CD4-positive, alpha-beta T cell treated with Interleukin-2 at 100 ng/mL for 4 hours (primary cell): ENCODE measurements around the gene IL17B.

Experiments used
- DNase-seq: peaks from one replicate; pipeline ENCODE4 v3.0.0-alpha.2; 2020; ENCODE audit warnings: low spot score

Gene IL17B

DNA sequence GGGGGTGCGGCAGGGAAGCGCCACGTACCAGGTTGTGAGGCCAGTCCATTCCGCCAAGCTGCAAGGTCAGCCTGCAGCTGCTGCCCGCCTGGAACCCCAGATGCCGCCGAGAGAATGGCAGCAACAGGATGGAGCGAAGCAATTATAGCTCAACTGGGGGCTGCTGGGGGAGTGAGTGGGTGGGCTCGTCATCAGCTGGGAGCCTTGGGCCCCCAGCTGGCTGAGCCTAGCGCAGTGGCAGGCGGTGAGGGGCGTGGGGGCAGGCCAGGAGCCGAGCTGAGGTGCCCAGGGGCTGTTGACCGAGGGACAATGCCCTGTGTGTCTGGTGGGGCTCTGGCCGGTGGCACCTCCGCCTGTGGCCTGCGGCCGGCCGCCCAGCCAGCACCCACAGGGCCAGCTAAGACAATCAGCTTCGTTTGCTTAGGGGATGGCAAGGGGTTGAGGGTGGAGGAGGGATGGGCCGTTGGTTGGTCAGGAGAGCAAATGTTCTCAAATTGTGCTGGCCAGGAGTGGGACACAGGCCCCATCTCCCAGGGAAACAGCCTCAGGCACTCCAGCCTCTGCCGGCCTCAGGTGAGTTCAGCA, at the start of gene IL17B:
IL17B (minus strand) TSS at position 116 of the 585 bp plus-strand sequence; CDS start at position 49, 67 bp downstream.
- no peak for DNase-seq

GRCh38 chr5:149428032-149428431, 48.9 kb upstream of the IL17B start:
- DNase-seq = no peak

- no peak for DNase-seq
These were observed 48.3 kb upstream of the IL17B start for GRCh38 chr5:149427374-149427773.

GRCh38 chr5:149426931-149427330, 47.8 kb upstream of the IL17B start:
- no peak for DNase-seq

DNA sequence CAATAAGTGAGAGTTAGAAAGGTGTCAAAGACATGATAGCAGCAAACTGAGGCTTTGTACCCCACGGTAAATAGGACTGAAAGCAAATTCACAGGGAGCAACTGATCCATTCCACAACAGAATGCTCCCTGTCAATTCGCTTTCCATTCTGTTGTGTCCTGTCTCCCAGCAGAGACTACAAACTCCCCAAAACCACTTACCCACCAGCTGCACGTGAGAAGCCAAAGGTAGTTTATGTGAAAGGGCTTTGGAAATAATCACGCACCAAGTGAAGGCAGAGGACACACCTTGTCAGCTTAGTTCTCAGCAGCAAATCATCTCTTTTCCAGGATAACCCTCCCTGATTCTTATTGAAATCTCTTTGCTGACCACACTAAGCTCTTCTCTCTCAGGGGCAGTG, 46.6 kb upstream of the IL17B start:
- no peak for DNase-seq

GRCh38 chr5:149424371-149425315, 45.6 kb upstream of the IL17B start:
- DNase-seq = no peak

GRCh38 chr5:149423794-149424268, 44.7 kb upstream of the IL17B start:
- DNase-seq = no peak

DNA sequence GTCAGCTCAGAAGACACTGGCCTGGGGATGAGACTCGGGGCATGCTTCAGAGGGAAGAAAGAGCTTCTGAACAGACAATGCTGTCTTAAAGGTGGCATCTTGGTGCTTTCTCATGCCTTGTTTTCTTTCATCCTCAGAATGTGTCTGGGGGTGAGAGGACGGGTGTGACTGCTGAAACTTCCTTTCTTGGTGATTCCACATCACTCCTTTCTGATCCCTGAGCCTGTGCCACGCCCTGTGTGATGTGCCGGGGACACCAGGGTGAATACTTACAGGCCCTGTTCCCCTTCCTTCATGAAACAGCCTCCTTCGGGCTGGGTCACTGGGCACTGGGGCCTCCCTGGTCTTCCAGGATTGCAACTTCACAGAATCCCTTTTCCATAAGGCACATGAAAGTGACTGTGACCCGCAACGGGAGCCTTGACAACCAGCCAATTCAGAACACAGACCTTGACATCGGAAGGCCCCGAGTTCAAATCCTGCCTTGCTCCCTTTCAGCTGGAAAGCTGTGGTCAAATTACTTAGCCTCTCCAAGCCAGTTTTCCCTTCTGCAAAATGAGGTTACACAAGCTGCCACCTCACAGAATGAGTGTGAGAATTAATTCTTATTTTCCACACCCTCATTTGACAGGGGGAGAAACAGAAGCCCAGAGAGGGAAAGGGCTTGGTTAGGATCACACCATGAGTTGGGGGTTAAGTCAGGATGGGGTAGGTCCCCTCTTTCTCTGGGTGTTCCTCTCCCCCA, 44.1 kb upstream of the IL17B start:
- DNase-seq = no peak

DNA sequence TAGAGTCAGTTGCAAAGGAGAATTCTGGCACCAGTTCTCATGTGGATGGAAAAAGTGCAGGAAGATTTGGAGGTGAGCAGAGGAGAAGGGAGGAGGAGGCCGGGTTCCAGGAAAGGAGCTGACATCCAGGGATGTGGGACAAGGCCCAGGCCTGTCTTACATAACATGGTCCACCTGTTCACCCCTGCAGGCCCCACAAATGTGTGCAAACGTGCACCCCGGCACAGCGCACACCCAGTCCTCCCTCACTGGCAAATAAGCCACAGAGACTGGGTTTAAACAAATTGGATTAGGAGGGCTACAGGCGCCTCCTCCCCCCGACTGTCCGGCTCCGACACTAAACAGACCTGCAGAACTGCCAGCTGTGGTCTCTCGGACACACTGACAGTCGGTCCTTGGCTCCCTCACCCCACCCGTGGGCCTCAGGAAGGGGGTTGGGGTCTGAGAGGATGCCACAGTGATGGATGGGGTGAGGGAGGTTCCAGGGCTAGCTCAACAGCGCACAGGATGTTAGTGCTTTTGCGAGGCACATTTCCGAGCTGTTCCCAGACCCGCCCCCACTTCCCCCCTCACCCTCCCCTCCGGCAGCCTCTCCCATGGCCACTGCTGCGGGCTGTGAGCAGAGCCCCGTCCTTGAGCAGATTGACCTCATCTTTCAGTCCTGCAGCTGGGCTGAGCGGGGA, 43.4 kb upstream of the IL17B start:
- no peak for DNase-seq

DNA sequence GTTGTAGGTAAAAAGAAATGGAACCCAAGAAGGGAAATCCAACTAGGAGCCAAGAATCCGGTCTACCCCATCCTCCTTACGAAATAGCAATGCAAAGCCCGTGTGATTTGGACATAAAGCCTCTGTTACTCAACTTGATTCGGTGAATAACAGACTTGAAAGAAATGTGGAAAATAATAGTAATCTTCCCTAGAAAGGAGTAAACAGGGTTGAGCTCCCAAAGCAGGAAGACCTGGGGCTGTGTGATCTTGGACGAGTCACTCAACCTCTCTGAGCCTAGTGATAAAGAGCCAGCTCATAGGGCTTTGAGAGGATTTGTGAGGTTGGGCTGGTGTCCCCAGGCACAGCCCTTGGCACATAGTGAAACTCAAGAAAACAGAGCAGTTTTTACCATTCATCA, 42.7 kb upstream of the IL17B start:
- no peak for DNase-seq

- no peak for DNase-seq
These were observed 42.2 kb upstream of the IL17B start for GRCh38 chr5:149421372-149421685.

DNA sequence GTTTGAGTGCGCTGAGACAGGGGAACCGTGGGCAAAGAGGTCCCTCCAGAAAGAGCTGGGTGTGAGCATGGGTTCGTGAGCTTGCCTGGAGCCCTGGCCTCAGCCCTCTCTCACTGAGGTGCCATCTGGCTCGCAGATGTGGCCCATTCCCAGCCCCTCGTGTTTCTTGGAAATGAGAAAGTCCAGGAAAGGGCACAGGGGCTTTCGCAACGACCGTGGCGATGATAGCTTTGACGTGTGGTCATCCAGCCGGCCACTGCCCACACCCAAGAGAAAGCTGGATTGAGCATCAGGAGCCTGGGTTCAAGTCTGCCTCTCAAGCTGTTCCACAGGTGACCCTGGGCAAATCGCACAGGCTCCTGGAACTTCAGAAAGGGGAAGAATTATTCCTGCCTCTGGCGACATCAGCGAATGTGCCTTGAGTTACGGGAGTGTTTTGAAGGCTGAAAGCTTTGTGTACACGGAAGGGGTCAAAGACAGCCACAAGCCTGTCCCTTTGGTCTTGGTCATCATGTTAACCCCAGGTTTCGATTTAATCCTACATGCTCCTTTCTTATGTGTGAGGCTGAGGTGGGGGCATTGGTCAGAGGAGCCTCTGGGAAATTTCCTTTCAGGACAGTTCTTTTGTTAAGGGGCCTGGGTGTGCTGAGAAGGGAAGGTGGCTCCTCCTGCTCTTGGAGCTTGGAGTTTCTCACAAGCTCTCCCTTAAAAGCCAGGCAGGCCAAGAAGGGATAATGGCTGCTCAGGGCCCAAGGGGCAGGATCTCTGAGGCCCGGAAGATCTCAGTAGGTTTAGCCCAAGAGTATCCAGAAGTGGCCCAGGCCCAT, 41.7 kb upstream of the IL17B start:
- DNase-seq = no peak

DNA sequence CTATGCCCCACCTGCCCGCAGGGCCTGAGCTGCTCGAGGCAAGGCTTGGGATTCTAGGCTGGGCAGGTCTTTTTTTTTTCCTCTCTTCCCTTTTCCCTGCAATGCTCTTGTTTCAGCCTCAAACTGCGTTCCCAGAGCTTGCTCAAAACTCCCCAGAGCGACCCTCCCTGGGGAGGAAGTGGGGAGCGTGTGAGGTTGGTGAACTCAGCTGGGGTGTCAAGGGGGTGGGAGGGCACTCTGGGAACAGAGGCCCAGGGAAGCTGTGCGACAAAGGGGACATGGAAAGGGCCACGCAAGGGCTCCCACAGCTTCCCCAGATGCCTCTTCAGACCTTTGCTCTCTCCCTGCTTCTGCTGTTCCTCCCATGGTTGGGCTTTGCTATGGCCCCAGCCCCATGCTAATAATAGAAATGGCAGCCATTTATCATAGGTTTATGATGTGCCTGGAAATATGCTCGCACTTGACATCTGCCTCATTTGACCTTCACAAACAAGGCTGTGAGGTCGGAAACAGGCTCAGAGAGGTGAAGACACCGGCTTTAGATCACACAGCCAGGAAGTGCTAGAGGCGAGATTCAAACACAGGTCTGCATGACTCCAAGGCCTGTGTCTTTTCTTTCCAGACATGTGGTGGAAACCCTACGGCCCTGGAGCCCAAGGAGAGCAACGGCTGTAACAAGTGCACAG, 40.9 kb upstream of the IL17B start:
- DNase-seq = no peak

- no peak for DNase-seq
These were observed 40.4 kb upstream of the IL17B start for GRCh38 chr5:149419532-149419858.

- no peak for DNase-seq
These were observed 39.9 kb upstream of the IL17B start for GRCh38 chr5:149418910-149419531.

DNA sequence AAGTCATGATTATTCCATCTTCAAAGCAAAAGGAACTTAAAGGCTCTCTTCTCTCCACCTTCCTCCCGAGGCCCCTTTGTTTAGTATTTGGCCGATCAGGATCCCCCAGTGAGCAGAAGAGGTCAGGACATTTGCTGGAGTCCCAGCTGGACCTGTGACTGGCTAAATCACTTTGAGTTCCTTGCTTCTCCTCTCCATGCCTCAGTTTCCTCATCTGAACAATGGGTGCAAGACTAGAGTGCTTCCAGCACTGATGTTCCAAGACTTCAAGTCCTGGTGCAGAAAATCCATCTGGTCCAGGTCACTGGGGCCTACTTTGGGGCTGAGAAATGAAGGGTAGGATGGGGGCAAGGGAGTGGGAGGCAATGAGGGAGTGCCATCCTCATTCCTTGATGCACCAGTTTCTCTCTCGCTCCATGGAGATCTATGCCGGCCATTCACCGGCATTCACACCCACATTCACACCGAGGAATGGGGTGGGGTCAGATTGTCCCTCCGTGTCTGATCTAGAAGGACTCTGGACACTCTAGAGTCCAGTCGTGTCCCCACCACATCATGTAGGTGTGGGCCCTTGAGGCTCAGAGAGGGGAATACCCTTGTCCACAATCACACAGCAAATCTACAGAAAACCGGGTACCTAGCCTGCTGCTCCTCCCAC, 38.7 kb upstream of the IL17B start:
- DNase-seq = no peak

GRCh38 chr5:149416987-149417710, 38.1 kb upstream of the IL17B start:
- DNase-seq = no peak

DNA sequence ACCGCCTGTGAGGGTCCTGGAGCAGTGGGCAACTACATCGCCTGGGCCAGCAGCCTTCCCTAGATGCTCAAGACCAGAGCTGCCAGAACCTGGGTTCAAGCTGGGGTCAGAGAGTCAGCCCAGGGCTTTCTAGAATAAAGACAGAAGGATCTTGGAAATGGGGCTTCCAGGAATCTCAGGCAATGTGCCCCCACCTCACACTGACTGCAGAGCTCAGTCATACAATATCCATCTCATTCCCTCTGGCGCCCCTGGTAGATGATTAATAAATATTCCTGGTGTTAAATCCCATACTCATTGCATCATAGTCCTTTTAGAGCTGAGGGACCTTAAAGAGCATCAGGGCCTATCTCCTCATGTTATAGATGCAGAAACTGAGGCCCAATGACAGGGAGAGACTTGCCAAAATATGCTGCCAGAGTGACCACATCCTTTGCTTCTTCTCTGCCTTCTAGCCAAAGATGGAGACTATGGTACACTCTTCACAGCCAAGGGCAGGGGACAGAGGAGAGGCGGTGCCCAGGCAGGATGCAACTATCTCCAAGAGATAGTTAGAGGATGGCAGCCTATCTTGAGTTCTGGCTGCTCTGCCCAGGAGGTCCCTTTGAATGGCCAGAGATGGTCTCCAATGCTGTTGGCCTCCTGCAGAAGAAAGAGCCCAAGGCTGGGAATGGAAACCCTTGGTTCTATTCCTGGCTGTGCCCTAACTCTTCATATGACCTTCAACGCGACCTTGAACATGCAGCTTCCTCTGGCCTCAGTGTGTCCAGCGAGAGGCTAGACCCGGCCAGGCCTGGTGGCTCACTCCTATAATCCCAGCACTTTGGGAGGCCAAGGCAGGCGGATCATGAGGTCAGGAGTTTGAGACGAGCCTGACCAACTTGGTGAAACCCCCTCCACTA, 36.2 kb upstream of the IL17B start:
- no peak for DNase-seq
